Effector memory CD8-positive, alpha-beta T cell (primary cell): ENCODE measurements around the gene FSTL5.

Experiments used
- ATAC-seq: fragments of 150-1000 bp; cut with Tn5 transposase; replicated peaks from 2 replicates; pipeline ENCODE4 v1.10.0; 2021; ENCODE audit warnings: mild to moderate bottlenecking, moderate library complexity
- DNase-seq, 3 experiments: peaks; one replicate each; pipeline ENCODE4 v3.0.0; 2021
- H3K27ac Mint-ChIP-seq, 2 donors: one replicate each; pipeline ENCODE4 v1.8.0; 2022; ENCODE audit warnings: mild to moderate bottlenecking in 2 of 2, mixed read lengths in 2 of 2, moderate library complexity in 2 of 2
- H3K27me3 Mint-ChIP-seq, 2 donors: one replicate each; pipeline ENCODE4 v1.8.0; 2022; ENCODE audit warnings: mixed read lengths in 2 of 2
- H3K36me3 Mint-ChIP-seq: one replicate; pipeline ENCODE4 v1.8.0; 2022; ENCODE audit warnings: mild to moderate bottlenecking, moderate library complexity, mixed read lengths; ENCODE audit not compliant: insufficient read depth
- H3K4me1 Mint-ChIP-seq, 2 donors: one replicate each; pipeline ENCODE4 v1.8.0; 2022; ENCODE audit warnings: low read depth in 2 of 2, mixed read lengths in 2 of 2
- H3K4me3 Mint-ChIP-seq, 2 donors: one replicate each; pipeline ENCODE4 v1.8.0; 2022; ENCODE audit warnings: mild to moderate bottlenecking in 2 of 2, mixed read lengths in 2 of 2, moderate library complexity in 2 of 2
- H3K9me3 Mint-ChIP-seq, 2 donors: one replicate each; pipeline ENCODE4 v1.8.0; 2022; ENCODE audit warnings: mixed read lengths in 2 of 2

The FSTL5 gene

DNA sequence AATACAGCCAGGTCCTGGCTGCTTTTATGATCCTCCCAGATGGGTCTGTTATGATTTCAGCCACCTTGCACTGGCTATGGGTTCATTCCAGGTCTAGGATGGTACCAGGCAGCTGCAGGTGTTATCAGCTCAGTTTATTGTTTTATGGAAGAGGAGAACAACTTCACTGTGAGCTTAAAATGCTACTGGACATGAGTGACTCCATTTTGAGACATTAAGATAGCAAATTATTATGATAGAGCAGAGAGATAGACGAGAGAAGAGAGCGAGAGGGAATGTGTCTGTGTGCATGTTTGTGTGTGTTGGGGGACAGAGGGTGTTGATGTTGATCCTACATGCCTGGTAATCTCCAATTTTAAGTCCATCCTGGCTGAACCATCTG lies 820.2 kb downstream of the FSTL5 start:
- no peak for ATAC-seq
- Mint-ChIP-seq H3K27me3 (no peaks in the 10 kb centered on the region), H3K36me3 (no peaks in the 10 kb centered on the region), H3K4me1 (no peaks in the 10 kb centered on the region), H3K9me3 (peaks cover 8 to 16% of the 10 kb centered on the region in 2 donors), H3K4me3 (no peak overlapping the region), H3K27ac (no peak overlapping the region)
- no peak for DNase-seq

DNA sequence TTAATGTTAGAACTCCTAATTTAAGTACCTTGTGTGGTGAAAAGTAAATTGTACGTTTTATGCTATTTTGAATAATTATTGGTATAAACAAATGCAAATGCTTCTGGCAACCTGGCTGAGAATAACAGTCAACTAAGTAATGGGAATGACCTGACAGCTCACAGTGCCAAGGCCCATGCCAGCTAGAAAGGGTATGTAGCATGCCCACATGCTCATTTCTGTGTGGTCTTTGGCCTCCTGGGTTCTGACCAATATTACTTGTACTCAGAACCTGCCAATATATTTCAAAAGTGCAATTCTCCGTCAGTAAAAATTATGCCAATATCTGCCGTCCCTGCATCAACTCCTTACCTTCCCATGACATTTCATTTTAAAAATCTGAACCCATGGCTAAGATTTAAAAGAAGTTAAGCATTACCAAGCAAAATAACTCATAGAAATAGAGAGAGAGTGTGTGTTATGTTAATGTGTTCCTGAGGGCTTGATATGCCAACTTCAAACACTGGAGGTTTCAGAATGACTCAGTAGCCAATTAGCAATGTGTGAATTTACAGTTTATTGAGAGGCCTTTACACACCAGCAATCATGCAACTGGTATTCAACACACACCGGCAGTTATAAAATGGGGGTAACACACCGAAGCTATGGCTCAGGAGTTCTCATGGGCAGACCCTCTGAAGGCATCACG lies 820.8 kb downstream of the FSTL5 start:
- Mint-ChIP-seq H3K4me1 (no peaks in the 10 kb centered on the region), H3K9me3 (peaks cover 8 to 16% of the 10 kb centered on the region in 2 donors), H3K27ac (no peak overlapping the region), H3K27me3 (no peaks in the 10 kb centered on the region), H3K36me3 (no peaks in the 10 kb centered on the region), H3K4me3 (no peak overlapping the region)
- ATAC-seq (no peak), DNase-seq (no peak)

DNA sequence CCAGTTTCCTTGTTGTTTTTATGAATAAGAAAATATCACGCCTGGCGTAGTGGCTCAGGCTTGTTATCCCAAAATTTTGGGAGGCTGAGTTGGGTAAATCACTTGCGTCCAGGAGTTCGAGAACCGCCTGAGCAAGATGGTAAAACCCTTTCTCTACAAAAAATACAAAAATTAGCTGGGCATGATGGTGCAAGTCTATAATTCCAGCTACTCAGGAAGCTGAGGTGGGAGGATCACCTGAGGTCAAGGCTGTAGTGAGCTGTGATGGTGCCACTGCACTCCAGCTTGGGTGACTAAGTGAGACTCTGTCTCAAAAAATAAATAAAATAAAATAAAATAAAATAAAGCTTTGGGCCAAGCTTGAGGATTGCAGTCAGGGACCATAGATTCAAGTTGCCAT lies 827.2 kb downstream of the FSTL5 start:
- Mint-ChIP-seq H3K27me3 (no peaks in the 10 kb centered on the region), H3K4me1 (no peaks in the 10 kb centered on the region), H3K36me3 (no peaks in the 10 kb centered on the region), H3K27ac (no peak overlapping the region), H3K4me3 (no peak overlapping the region), H3K9me3 (peaks cover 0 to 2% of the 10 kb centered on the region in 2 donors)
- ATAC-seq, result no peak
- no peak for DNase-seq

DNA sequence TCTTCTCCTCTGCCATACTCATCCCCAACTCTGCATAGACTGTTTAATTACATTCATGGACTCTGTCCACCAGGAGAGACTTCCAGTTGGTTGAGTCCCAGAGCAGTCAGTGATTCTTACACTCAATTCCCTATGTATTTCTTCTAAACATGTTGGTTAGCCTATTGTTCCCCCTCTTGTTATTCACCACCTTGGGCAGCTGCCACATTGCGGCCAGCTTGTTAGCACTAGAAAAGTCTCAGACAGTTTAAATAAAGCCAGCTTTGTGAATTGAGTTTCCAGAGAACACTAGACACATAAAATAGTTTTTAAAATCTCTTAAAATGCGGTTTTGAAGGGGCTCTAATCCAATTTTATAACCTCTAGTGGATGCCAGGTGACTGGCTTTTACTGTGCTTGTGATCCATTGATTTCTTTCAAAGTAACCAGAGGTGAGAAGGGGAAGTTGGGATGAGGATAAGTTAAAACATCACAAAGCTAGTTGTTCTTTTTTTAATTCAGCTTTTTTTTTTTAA lies 827.7 kb downstream of the FSTL5 start:
- no peaks in the 10 kb centered on the region for H3K36me3 Mint-ChIP-seq
- no peaks in the 10 kb centered on the region for H3K4me1 Mint-ChIP-seq
- ATAC-seq (no peak), DNase-seq (no peak)
- H3K9me3 Mint-ChIP-seq, result peaks cover 0 to 2% of the 10 kb centered on the region in 2 donors
- H3K27ac Mint-ChIP-seq, result no peak overlapping the region
- no peak overlapping the region for H3K4me3 Mint-ChIP-seq
- no peaks in the 10 kb centered on the region for H3K27me3 Mint-ChIP-seq
